NCI-H510A treated with DMSO at 0.1 percent for 48 hours (cell line): Measurements from ENCODE around the gene KLRC1.
"Not testable (repeated sequence)": the region's sequence is repeated elsewhere in the genome, so short reads cannot be mapped to it uniquely, and the experiment has no call there.

Experiments
- DNase-seq: peaks from one replicate; lab custom pipeline; 2025; lab: John Stamatoyannopoulos, UW

KLRC1 gene

DNA sequence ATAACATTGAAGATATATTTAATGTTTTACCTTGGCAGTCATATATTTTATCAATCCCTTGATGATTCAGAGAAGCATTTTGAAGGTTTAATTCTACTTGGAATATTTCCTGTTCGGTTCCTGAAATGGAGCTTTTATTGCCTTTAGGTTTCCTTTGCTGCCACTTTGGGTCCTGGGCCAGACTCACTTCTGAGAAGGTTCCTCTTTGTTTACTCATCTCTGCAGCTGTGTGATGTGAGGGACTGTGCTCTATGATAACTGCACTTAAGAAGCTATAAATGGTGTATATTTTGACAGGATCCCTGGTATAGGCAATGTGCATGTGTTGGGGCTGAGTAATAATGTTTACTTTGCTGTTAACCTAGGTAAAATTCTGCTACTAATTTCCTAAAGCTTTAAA lies 32.8 kb downstream of the KLRC1 start, which contains the start of gene KLRC3:
Gene KLRC3 (minus strand): TSS at position 262 of the 400 bp plus-strand sequence. CDS start 45 bp downstream, at position 217.
- DNase-seq = peak; percentile 57

GRCh38 chr12:10409392-10409791 lies 43.8 kb downstream of the KLRC1 start, which contains the start of gene KLRC4:
TSS of gene KLRC4 (minus strand) at chr12:10409757. CDS start at chr12:10409575, 182 bp downstream.
- peak; percentile 97 for DNase-seq

GRCh38 chr12:10408842-10409241 lies 44.3 kb downstream of the KLRC1 start:
- DNase-seq = peak; percentile 56

DNA sequence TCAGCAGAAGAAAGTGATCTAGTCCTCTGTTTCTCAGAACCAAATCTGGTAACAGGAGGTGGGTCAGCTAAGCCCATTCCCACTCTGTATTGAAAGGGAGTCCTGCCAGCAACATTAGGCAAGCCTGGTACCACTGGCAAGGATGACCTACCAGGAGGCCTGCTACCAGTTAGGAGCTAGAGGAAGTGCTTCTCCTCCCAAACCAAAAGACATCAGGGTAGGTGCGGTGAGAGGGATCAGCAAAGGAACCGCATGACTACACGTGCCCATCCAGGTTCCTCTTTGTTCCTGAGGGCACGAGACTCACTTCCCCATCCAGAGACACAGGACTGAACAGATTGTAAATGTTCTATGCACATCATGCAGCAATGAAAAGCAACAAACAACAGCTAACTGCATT lies 46.5 kb downstream of the KLRC1 start:
- no peak for DNase-seq

GRCh38 chr12:10405294-10405693 lies 47.9 kb downstream of the KLRC1 start:
- DNase-seq = no peak

GRCh38 chr12:10404798-10405197 lies 48.4 kb downstream of the KLRC1 start:
- no peak for DNase-seq

DNA sequence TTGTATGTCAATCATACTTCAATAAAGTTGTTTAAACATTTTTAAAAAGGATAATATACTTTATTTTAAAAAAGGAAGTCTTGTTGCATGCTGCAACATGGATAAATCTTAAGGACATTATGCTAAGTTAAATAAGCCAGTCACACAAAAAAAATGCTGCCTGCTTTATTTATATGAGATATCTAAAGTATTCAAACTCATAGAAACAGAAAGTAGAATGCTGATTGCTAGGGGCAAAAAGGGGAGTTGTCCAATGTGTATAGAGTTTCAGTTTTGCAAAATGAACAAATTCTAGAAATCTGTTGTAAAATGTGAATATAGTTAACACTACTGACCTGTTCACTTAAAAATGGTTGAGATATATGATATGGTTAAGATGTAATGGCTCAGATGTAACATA lies 52.3 kb downstream of the KLRC1 start:
- no peak for DNase-seq

DNA sequence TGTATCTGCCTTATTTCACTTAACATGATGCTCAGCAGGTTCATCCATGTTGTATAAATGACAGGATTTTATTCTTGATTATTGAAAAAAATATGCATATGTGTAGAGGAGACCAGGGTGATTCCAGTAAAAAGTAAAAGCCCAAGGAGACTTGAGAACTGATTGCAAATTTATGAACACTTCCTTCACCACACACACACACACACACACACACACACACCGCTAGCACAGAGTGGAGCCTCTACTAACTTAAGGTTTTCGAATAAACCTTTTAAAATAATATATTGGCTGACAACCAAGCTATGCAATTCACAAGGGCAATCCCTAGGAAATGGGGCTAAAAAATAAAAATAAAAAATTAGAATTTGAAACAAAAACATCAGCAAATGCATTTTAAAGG lies 55.0 kb downstream of the KLRC1 start:
- no peak for DNase-seq

- DNase-seq = no peak
Measured at GRCh38 chr12:10397296-10397695, 55.9 kb downstream of the KLRC1 start.

DNA sequence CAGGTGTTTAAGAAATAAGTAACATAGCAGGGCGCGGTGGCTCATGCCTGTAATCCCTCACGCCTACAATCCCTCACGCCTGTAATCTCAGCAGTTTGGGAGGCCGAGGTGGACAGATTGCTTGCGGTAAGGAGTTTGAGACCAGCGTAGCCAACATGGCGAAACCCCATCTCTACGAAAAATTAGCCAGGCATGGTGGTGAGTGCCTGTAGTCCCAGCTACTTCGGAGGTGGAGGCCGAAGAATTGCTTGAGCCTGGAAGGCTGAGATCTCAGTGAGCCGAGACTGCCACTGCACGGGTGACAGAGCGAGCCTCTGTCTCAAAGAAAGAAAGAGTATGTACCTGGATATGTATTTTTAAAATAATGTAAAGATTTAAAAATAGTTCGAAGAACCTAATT lies 57.0 kb downstream of the KLRC1 start:
- DNase-seq = not testable (repeated sequence)
